K562 (cell line): ENCODE results near the gene POR. TPM values are rescaled to one million over a fixed set of nuclear protein-coding genes. Genes with fewer than 3 reads are reported as not detected.
A peak's percentile ranks its signal among the peaks of the same experiment; 100 is the strongest.

ENCODE experiments used
- ATAC-seq: fragments of 200-7000 bp; cut with Tn5 transposase; 3 replicates; pipeline ENCODE4 v1.9.1; 2020; ENCODE audit warnings: moderate library complexity
- BruUV-seq: library from RNA; stranded (reverse); fragments of 400-500 nt; replicated peaks from 2 replicates; lab custom pipeline; 2021; lab: Mats Ljungman, UMichigan
- CTCF ChIA-PET: fragments of 300-600 bp; formaldehyde crosslinking; extraction: SDS; loops from one replicate; lab custom pipeline; 2021; ENCODE audit warnings: low intra/inter-chr PET ratio; lab: Yijun Ruan, JAX
- POLR2A ChIA-PET: fragments of 300-600, 350-650 bp; sonication (Branson Sonifier 250); formaldehyde crosslinking; extraction: SDS; loops from one replicate; lab custom pipeline; 2021; ENCODE audit warnings: antibody characterized with exemption, inconsistent platforms; lab: Yijun Ruan, JAX
- DNase-seq, 4 experiments: peaks; one replicate each; pipeline versions ENCODE4 v3.0.0 to v3.0.0-alpha.2; 2011 to 2018; ENCODE audit warnings: low spot score in 3 of 4, mixed read lengths in 3 of 4; ENCODE audit errors: extremely low read depth in 1 of 4
- FAIRE-seq: peaks from 2 replicates; lab custom pipeline; 2011; peaks lifted over from hg19 to GRCh38; lab: Jason Lieb, UNC
- H2AFZ ChIP-seq: 2 replicates; pipeline ENCODE4 v1.6.0; 2011; ENCODE audit warnings: low read depth, low read length, control low read depth, inconsistent platforms
- H3K27ac ChIP-seq: fragments of 200-600 bp; 3 replicates; pipeline ENCODE4 v1.8.0; 2011; ENCODE audit warnings: low read depth, mild to moderate bottlenecking, control low read depth, inconsistent platforms, low read length, moderate library complexity, mixed read lengths; ENCODE audit errors: extremely low read depth
- H3K27me3 ChIP-seq, 2 experiments: fragments of 300-600 bp in 1 of 2; 2 replicates in 1 of 2; 3 replicates in 1 of 2; pipeline versions ENCODE4 v1.6.0 to v1.8.0; 2011; ENCODE audit warnings: inconsistent platforms in 2 of 2, low read length in 2 of 2, mild to moderate bottlenecking in 1 of 2, mixed read lengths in 1 of 2, moderate library complexity in 1 of 2; ENCODE audit not compliant: control insufficient read depth in 2 of 2, insufficient read depth in 2 of 2
- H3K36me3 ChIP-seq: fragments of 300-600 bp; 3 replicates; pipeline ENCODE4 v1.8.0; 2011; ENCODE audit warnings: mild to moderate bottlenecking, low read length, inconsistent platforms; ENCODE audit not compliant: control insufficient read depth, insufficient read depth
- H3K4me1 ChIP-seq, 2 experiments: fragments of 200-600 bp in 1 of 2; replicated peaks in 1 of 2; 2 replicates in 1 of 2; 3 replicates in 1 of 2; pipeline versions ENCODE4 v1.5.1 to v1.8.0; 2011; ENCODE audit warnings: inconsistent platforms in 2 of 2, low read length in 2 of 2, mild to moderate bottlenecking in 1 of 2, mixed read lengths in 1 of 2, moderate library complexity in 1 of 2; ENCODE audit not compliant: control insufficient read depth in 2 of 2, insufficient read depth in 2 of 2
- H3K4me2 ChIP-seq: 2 replicates; pipeline ENCODE4 v1.6.1; 2011; ENCODE audit warnings: low read length, control low read depth, inconsistent platforms, mixed read lengths; ENCODE audit not compliant: insufficient read depth
- H3K4me3 ChIP-seq: fragments of 200-600 bp; sonication (generic), shearing (Covaris generic); 2 replicates; pipeline ENCODE4 v1.5.1; 2016; ENCODE audit warnings: control low read depth, inconsistent platforms
- H3K79me2 ChIP-seq: fragments of 200-600 bp; 3 replicates; pipeline ENCODE4 v1.8.0; 2011; ENCODE audit warnings: low read length, inconsistent platforms; ENCODE audit not compliant: control insufficient read depth, insufficient read depth
- H3K9ac ChIP-seq, 2 experiments: 2 replicates each; pipeline versions ENCODE4 v1.6.0 to v1.6.1; 2011; ENCODE audit warnings: low read depth in 2 of 2, low read length in 2 of 2, control low read depth in 1 of 2, inconsistent platforms in 1 of 2, mild to moderate bottlenecking in 1 of 2, mixed read lengths in 1 of 2; ENCODE audit not compliant: insufficient read depth in 1 of 2
- H3K9me1 ChIP-seq: one replicate; pipeline ENCODE4 v1.6.0; 2011; ENCODE audit warnings: inconsistent platforms, mild to moderate bottlenecking, low read length, moderate library complexity; ENCODE audit not compliant: control insufficient read depth, insufficient read depth
- H3K9me3 ChIP-seq: replicated peaks from 2 replicates; pipeline ENCODE4 v1.5.1; 2011; ENCODE audit warnings: low read depth, low read length, inconsistent platforms; ENCODE audit not compliant: control insufficient read depth, insufficient read depth
- H4K20me1 ChIP-seq: replicated peaks from 2 replicates; pipeline ENCODE4 v1.6.1; 2011; ENCODE audit warnings: low read length, inconsistent platforms, mixed read lengths; ENCODE audit not compliant: control insufficient read depth, insufficient read depth
- KLF10 ChIP-seq: fragments of 250-450 bp; sonication (Bioruptor Pico); IDR thresholded peaks from 2 replicates; pipeline ENCODE4 v1.6.1; 2021; ENCODE audit warnings: matching md5 sums
- WGBS: fragments of 100-300 bp; shearing (Covaris generic); methylation state at CpG from one replicate; pipeline ENCODE4 v1.1.6; 2016; ENCODE audit warnings: low coverage, mixed read lengths; ENCODE audit not compliant: insufficient coverage; ENCODE audit errors: missing lambda C conversion rate; 5-methylcytosine and 5-hydroxymethylcytosine counted together
- in situ Hi-C: fragments of 300-500 bp; cut with MboI; formaldehyde crosslinking; loops from 4 replicates; pipeline ENCODE4 v1.15.0; 2018; ENCODE audit warnings: inconsistent platforms, mixed read lengths
- intact Hi-C: fragments of 100-400 bp; cut with micrococcal nuclease; formaldehyde crosslinking; loops from 2 replicates; pipeline ENCODE4 v1.14.2; 2022
- polyA plus RNA-seq, 8 experiments: library from polyadenylated mRNA; depleted of rRNA in 4 of 8; stranded (reverse) in 5 of 8; unstranded in 3 of 8; fragments of >200 nt; fragmentation: Nextera tagmentation in 2 of 8; fragmentation: Illumina TruSeq in 1 of 8; extraction: Ambion mirVana in 2 of 8; extraction: Trizol in 1 of 8; gene quantifications; 2 replicates each; pipeline versions ENCODE4 v1.2.1 to v1.2.3, GENCODE V29; 2011 to 2014; ENCODE audit warnings: inconsistent platforms in 1 of 8, missing spikeins in 1 of 8
- total RNA-seq, 7 experiments: library from RNA; depleted of rRNA in 6 of 7; stranded (reverse); fragments of >200 nt in 6 of 7; fragmentation: Illumina TruSeq in 2 of 7; extraction: Trizol in 2 of 7; gene quantifications; 2 replicates each; pipeline versions ENCODE4 v1.2.1 to v1.2.3, GENCODE V29; 2011 to 2021; ENCODE audit warnings: low replicate concordance in 1 of 7
- TF ChIP-seq, protein P1 (sequence below): sonication (generic); formaldehyde crosslinking; IDR thresholded peaks from 2 replicates; pipeline ENCODE4 v1.8.1; 2023; ENCODE audit warnings: mild to moderate bottlenecking, missing genetic modification reagents
- TF ChIP-seq, protein P2 (sequence below), 3 experiments: IDR thresholded peaks in 2 of 3; conservative IDR thresholded peaks in 1 of 3; 2 replicates each; pipeline ENCODE4 v1.5.1; 2011 to 2012; ENCODE audit warnings: low read length in 3 of 3, mild to moderate bottlenecking in 3 of 3, control low read depth in 2 of 3, improper control_type of control experiment in 1 of 3, inconsistent platforms in 1 of 3, low read depth in 1 of 3, mixed read lengths in 1 of 3, moderate library complexity in 1 of 3; ENCODE audit not compliant: insufficient read depth in 2 of 3

The POR gene
- total and polyA plus RNA-seq, 9 of the 15 experiments (the other 6 are each of a cell fraction or from before 2014, with no cell fraction given): 4.7 to 142 (median 40.8) TPM

DNA sequence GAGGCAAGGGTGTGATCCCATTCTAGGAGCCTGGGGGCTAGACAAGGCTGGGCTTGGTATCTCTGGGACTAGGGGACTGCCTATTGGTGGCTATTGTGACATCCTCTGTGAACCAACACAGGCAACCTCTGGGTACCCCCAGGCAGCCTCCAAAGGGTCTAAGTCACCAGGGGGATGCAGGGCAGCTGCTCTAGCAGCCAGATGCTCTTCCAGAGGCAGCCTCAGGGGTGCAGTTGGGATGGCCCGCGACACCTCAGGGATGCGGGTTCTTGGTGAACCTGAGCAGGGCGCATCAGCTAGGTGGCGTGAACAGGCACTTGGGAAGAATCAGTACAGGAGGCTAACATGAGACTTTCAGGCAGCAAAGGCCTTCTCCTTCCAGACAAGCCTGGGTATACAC is 81.0 kb downstream of the POR start:
- no peak overlapping the region for H3K27ac ChIP-seq
- 96% methylated on average over 5 of the region's 5 CpGs for WGBS
- intact Hi-C loops (no loop called here), in situ Hi-C loops (no loop called here)
- H3K4me1 ChIP-seq: peaks cover 22 to 46% of the 10 kb centered on the region in 2 experiments
- no peaks in the 10 kb centered on the region for H3K9me1 ChIP-seq
- peaks cover 2% of the 10 kb centered on the region; the same call in 1 of the 3 replicates for H3K79me2 ChIP-seq
- H3K9ac ChIP-seq: 0 out of 4 replicates have a peak overlapping the region, but pooled peaks of 1 of the 2 experiments have one; percentile 69
- TF ChIP-seq KLF10: no peak
- TF ChIP-seq, protein P1, sequence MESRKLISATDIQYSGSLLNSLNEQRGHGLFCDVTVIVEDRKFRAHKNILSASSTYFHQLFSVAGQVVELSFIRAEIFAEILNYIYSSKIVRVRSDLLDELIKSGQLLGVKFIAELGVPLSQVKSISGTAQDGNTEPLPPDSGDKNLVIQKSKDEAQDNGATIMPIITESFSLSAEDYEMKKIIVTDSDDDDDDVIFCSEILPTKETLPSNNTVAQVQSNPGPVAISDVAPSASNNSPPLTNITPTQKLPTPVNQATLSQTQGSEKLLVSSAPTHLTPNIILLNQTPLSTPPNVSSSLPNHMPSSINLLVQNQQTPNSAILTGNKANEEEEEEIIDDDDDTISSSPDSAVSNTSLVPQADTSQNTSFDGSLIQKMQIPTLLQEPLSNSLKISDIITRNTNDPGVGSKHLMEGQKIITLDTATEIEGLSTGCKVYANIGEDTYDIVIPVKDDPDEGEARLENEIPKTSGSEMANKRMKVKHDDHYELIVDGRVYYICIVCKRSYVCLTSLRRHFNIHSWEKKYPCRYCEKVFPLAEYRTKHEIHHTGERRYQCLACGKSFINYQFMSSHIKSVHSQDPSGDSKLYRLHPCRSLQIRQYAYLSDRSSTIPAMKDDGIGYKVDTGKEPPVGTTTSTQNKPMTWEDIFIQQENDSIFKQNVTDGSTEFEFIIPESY (CRISPR knock-in tag): peak; percentile 96
- TF ChIP-seq, protein P2, sequence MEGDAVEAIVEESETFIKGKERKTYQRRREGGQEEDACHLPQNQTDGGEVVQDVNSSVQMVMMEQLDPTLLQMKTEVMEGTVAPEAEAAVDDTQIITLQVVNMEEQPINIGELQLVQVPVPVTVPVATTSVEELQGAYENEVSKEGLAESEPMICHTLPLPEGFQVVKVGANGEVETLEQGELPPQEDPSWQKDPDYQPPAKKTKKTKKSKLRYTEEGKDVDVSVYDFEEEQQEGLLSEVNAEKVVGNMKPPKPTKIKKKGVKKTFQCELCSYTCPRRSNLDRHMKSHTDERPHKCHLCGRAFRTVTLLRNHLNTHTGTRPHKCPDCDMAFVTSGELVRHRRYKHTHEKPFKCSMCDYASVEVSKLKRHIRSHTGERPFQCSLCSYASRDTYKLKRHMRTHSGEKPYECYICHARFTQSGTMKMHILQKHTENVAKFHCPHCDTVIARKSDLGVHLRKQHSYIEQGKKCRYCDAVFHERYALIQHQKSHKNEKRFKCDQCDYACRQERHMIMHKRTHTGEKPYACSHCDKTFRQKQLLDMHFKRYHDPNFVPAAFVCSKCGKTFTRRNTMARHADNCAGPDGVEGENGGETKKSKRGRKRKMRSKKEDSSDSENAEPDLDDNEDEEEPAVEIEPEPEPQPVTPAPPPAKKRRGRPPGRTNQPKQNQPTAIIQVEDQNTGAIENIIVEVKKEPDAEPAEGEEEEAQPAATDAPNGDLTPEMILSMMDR (IDR thresholded peaks at IDR 0.05 in 2 of 3, conservative IDR thresholded peaks at IDR 0.05 in 1 of 3; ENCODE audit: insufficient read depth in 2 of 3, low read depth in 1 of 3, low read length in 3 of 3): peak in 1 of 3 experiments; percentile 29; a peak in 1 of 6 replicates
- TF ChIP-seq, all 486 proteins: peak for 2
- Histone ChIP-seq H3K4me2 (no peak overlapping the region), H3K27me3 (no peaks in the 10 kb centered on the region), H3K9me3 (no peaks in the 10 kb centered on the region), H2AFZ (no peak overlapping the region), H4K20me1 (0 out of 2 replicates have a peak, but pooled peaks cover under 1% of the 10 kb centered on the region), H3K4me3 (no peak overlapping the region), H3K36me3 (peaks cover 16% of the 10 kb centered on the region; the same call in 1 of the 3 replicates)
- POLR2A ChIA-PET: no interaction called here
- no peak for DNase-seq
- no TSS peak for BruUV-seq
- CTCF ChIA-PET: no interaction called here
- no peak for ATAC-seq
- FAIRE-seq: no peak
